Retinal pigment epithelial cell (primary cell): ENCODE measurements around the gene MAP4K4.

Experiments used
- DNase-seq: peaks from one replicate; pipeline ENCODE4 v3.0.0-alpha.2; 2010; ENCODE audit warnings: low read depth
- H3K4me3 ChIP-seq: 2 replicates; pipeline ENCODE4 v1.5.1; 2011; ENCODE audit warnings: mild to moderate bottlenecking, low read length, control low read depth, moderate library complexity
- CTCF ChIP-seq: conservative IDR thresholded peaks from 2 replicates; pipeline ENCODE4 v1.5.1; 2011; ENCODE audit warnings: low read depth, low read length, control low read depth, inconsistent platforms

MAP4K4 gene

DNA sequence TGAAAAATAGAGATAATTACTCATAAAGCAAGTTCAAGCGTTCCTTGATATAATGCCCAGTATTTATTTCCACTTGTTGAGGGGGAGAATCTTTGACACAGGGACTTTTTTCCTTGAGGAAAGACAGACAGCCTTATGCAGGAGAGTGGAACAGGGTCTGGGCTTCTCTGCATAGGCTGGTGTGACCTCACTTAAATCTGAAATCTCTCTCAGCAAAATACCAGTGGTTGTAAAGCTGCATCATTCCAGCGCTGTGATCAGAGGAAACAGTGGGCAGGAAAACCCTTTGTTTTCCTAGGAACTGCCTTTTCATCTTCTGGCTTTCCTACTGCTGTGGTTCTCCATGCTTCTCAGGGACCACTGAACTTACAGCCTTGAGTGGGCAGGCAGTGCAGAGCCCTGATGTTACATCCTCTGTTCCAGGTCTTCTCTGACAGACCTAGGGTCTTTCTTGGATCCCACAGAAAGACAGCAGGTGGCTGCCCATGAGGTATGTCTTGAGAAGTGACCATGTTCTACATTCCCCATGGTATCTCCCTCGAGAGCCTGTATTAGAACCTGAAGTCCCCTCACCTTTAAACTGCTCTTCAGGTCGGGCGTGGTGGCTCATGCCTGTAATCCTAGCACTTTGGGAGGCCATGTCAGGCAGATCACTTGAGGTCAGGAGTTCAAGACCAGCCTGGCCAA is 17.6 kb upstream of the MAP4K4 start:
- no peak for DNase-seq
- no peak for TF ChIP-seq CTCF
- no peak overlapping the region for H3K4me3 ChIP-seq

DNA sequence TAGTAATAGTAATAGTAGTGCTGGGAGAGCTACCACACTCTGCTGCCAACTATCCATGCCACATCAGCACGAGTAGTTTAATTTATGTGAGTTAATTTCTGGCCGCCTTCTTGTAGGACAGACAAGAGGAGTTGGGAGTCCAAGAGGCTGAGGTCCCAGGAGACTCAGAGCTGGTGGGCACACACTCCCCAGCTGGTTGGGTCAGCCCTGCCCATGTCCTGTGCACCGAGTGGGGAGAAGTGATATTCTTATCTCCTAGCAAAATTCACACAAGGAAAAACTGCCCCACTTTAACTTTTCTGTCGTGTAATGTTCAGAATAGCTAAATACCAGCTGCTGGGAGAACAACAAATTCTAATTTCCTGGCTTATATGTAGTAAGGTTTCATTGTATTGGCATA is 15.2 kb upstream of the MAP4K4 start:
- no peak for DNase-seq
- H3K4me3 ChIP-seq: no peak overlapping the region
- no peak for TF ChIP-seq CTCF

DNA sequence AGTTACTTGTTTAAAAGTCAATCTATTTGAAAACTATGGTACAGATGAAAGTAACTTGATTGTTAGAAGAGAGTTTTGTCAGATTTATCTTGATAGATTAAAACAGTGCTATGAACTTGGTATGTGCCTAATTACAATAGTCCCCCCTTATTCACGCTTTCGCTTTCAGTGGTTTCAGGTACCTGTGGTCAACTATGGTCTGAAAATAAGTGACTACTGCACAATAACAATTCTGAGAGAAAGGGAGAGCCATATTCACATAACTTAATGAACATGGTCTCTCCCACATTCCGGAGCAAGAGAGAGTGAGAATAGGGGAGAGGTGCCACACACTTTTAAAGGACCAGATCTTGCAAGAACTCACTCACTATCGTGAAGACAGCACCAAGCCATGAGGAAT is 13.2 kb upstream of the MAP4K4 start:
- TF ChIP-seq CTCF: no peak
- DNase-seq: no peak
- no peak overlapping the region for H3K4me3 ChIP-seq

- no peak for TF ChIP-seq CTCF
Observed at GRCh38 chr2:101688261-101688660, 9.2 kb upstream of the MAP4K4 start.

GRCh38 chr2:101689114-101689825 is 8.2 kb upstream of the MAP4K4 start:
- TF ChIP-seq CTCF: no peak
- no peak overlapping the region for H3K4me3 ChIP-seq
- no peak for DNase-seq

More at GRCh38 chr2:101688261-101688660, 9.2 kb upstream of the MAP4K4 start:
- DNase-seq: no peak
- H3K4me3 ChIP-seq: no peak overlapping the region

DNA sequence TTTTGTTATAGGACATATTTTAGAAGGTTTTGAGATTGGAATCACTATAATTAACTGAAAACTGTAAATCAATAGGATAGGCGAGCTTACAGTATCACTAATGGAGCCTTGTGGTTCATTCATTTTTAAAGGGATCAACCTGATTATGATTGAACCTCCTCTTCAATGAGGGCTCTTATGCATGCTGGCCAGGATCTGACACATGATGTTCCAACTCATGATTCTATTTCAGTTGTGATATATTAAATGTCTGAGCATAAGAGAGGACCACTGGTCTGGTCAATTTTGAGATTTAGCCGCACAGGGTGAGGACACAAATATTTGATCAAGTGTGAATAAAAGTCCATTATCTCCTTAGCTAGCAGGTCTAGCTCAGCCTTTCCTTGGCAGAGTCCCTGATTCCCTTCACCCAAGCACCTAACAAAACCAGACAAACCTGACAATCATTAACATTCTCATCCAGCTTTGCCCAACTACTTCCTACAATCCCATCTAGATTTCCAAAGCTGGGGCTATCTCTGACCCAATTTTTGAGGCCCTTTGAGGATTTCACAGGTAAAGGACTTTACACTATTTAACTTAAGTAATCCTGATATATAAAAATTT is 6.9 kb upstream of the MAP4K4 start:
- no peak for DNase-seq
- no peak overlapping the region for H3K4me3 ChIP-seq
- TF ChIP-seq CTCF: no peak
